GM12874 (cell line): Measurements from ENCODE around the gene WBP2.

Experiments
- CTCF ChIP-seq: IDR thresholded peaks from 2 replicates; pipeline ENCODE4 v1.5.1; 2011; ENCODE audit warnings: low read depth, mild to moderate bottlenecking, control low read depth, low read length, moderate library complexity; ENCODE audit not compliant: insufficient read depth

Gene WBP2

GRCh38 chr17:75855310-75856061 is at the start of gene WBP2:
Gene WBP2 (minus strand): TSS chr17:75855335. CDS start chr17:75855297, 38 bp downstream.
- TF ChIP-seq CTCF = peak; percentile 66; the same call in 1 of the 2 replicates

- no peak for TF ChIP-seq CTCF
Observed at GRCh38 chr17:75902406-75902805, 47.3 kb upstream of the WBP2 start.

- TF ChIP-seq CTCF = no peak
Observed at GRCh38 chr17:75901727-75902126, 46.6 kb upstream of the WBP2 start.

- TF ChIP-seq CTCF = no peak
Observed at GRCh38 chr17:75900691-75901533, 45.8 kb upstream of the WBP2 start.

GRCh38 chr17:75899767-75900468 is 44.8 kb upstream of the WBP2 start:
- TF ChIP-seq CTCF = no peak

GRCh38 chr17:75899353-75899752 is 44.2 kb upstream of the WBP2 start:
- TF ChIP-seq CTCF = no peak

- no peak for TF ChIP-seq CTCF
Observed at GRCh38 chr17:75898791-75899190, 43.7 kb upstream of the WBP2 start.
